GM19395 (cell line): ENCODE results near the gene OSM.
"Not testable (repeated sequence)": the region's sequence is repeated elsewhere in the genome, so short reads cannot be mapped to it uniquely, and the experiment has no call there.

Experiments used
- ATAC-seq: cut with Tn5 transposase; IDR thresholded peaks from one replicate; pipeline ENCODE4 v1.9.1; 2021; ENCODE audit warnings: mild to moderate bottlenecking, moderate library complexity; ENCODE audit not compliant: unreplicated experiment

Gene OSM

GRCh38 chr22:30245985-30246813 is 20.5 kb downstream of the OSM start, which contains the start of gene LIF:
LIF (minus strand) TSS chr22:30246759; CDS start chr22:30246695, 64 bp downstream.
- no peak for ATAC-seq

- no peak for ATAC-seq
These were observed 21.3 kb downstream of the OSM start for GRCh38 chr22:30245181-30245984.

- no peak for ATAC-seq
These were observed 22.0 kb downstream of the OSM start for GRCh38 chr22:30244641-30245040.

- no peak for ATAC-seq
These were observed 22.6 kb downstream of the OSM start for GRCh38 chr22:30244066-30244465.

- ATAC-seq = no peak
These were observed 23.0 kb downstream of the OSM start for GRCh38 chr22:30243661-30244060.

GRCh38 chr22:30241576-30242371 is 24.9 kb downstream of the OSM start:
- ATAC-seq = no peak

GRCh38 chr22:30240541-30241417 is 25.9 kb downstream of the OSM start:
- no peak for ATAC-seq

GRCh38 chr22:30239488-30240405 is 26.9 kb downstream of the OSM start:
- ATAC-seq = no peak

GRCh38 chr22:30238661-30239487 is 27.8 kb downstream of the OSM start:
- no peak for ATAC-seq

GRCh38 chr22:30238136-30238535 is 28.5 kb downstream of the OSM start:
- no peak for ATAC-seq

- ATAC-seq = no peak
These were observed 29.8 kb downstream of the OSM start for GRCh38 chr22:30236875-30237274.

- ATAC-seq = no peak
These were observed 30.9 kb downstream of the OSM start for GRCh38 chr22:30235687-30236170.

GRCh38 chr22:30234786-30235470 is 31.7 kb downstream of the OSM start:
- no peak for ATAC-seq

- ATAC-seq = not testable (repeated sequence)
These were observed 32.3 kb downstream of the OSM start for GRCh38 chr22:30234325-30234724.

GRCh38 chr22:30233582-30233981 is 33.1 kb downstream of the OSM start:
- no peak for ATAC-seq

- no peak for ATAC-seq
These were observed 33.9 kb downstream of the OSM start for GRCh38 chr22:30232716-30233218.

- no peak for ATAC-seq
These were observed 35.7 kb downstream of the OSM start for GRCh38 chr22:30230787-30231461.
